Measurements from ENCODE around the gene PNPO. TPM values are rescaled to one million over a fixed set of nuclear protein-coding genes. Genes with fewer than 3 reads are reported as not detected.

The PNPO gene
- total and polyA plus RNA-seq, 2 of the 13 experiments (the other 11 are each of a cell fraction or from before 2014, with no cell fraction given), result 47.9 to 63.3 TPM

GRCh38 chr17:47949197-47949759 is 7.9 kb downstream of the PNPO start (continued):
- TF ChIP-seq HIC2 (CRISPR knock-in tag; IDR thresholded peaks at IDR 0.05; ENCODE audit: low read depth) (no peak), IKZF4 (CRISPR knock-in tag; IDR thresholded peaks at IDR 0.05; ENCODE audit: borderline replicate concordance, low read depth, not compliant biosample characterization) (no peak), ZNF607 (CRISPR knock-in tag; IDR thresholded peaks at IDR 0.05; ENCODE audit: borderline replicate concordance) (0 out of 2 replicates have a peak, but pooled peaks have one; percentile 15), ASH2L (IDR thresholded peaks at IDR 0.05; ENCODE audit: insufficient read length, low read depth, low read length) (peak; percentile 6), JUND (CRISPR knock-in tag; IDR thresholded peaks at IDR 0.05) (no peak), ZSCAN5A (CRISPR knock-in tag; IDR thresholded peaks at IDR 0.05; ENCODE audit: borderline replicate concordance) (no peak), ZBED4 (CRISPR knock-in tag; IDR thresholded peaks at IDR 0.05; ENCODE audit: borderline replicate concordance) (peak; percentile 88), SMC3 (IDR thresholded peaks at IDR 0.05; ENCODE audit: low read length) (peak; percentile 49; the same call in 1 of the 2 replicates), HNRNPUL1 (IDR thresholded peaks at IDR 0.05; ENCODE audit: low read depth, low read length) (no peak), BRD4 (CRISPR knock-in tag; IDR thresholded peaks at IDR 0.05) (no peak), ZNF580 (CRISPR knock-in tag; IDR thresholded peaks at IDR 0.05; ENCODE audit: borderline replicate concordance, low read depth) (peak; percentile 73; the same call in 1 of the 2 replicates), LRRFIP1 (CRISPR knock-in tag; conservative IDR thresholded peaks at IDR 0.05) (no peak), SUZ12 (IDR thresholded peaks at IDR 0.05; ENCODE audit: low read depth, low read length) (no peak), ZFP82 (CRISPR knock-in tag; IDR thresholded peaks at IDR 0.05; ENCODE audit: borderline replicate concordance) (no peak), SIX4 (CRISPR knock-in tag; IDR thresholded peaks at IDR 0.05) (no peak; the same call in 1 of the 2 replicates), PBX2 (CRISPR knock-in tag; IDR thresholded peaks at IDR 0.05) (no peak), CENPT (CRISPR knock-in tag; IDR thresholded peaks at IDR 0.05; ENCODE audit: low read depth) (no peak), ZBTB21 (CRISPR knock-in tag; IDR thresholded peaks at IDR 0.05) (no peak)
